Smooth muscle cell (in vitro differentiated cells): ENCODE data around the gene MAP3K4. TPM values are rescaled to one million over a fixed set of nuclear protein-coding genes. Genes with fewer than 3 reads are reported as not detected.

ENCODE experiments used
- DNase-seq: peaks from one replicate; lab custom pipeline; 2025; ENCODE audit not compliant: unreplicated experiment; lab: John Stamatoyannopoulos, UW
- H2AFZ ChIP-seq: fragments of 200-600 bp; sonication (generic); 2 replicates; pipeline ENCODE4 v1.6.0; 2016; ENCODE audit warnings: antibody characterized with exemption, low read depth, mild to moderate bottlenecking
- H3F3A ChIP-seq: fragments of 200-600 bp; sonication (generic); 2 replicates; pipeline ENCODE4 v1.6.0; 2017; ENCODE audit warnings: antibody characterized with exemption, low read depth
- H3K27ac ChIP-seq: fragments of 200-600 bp; sonication (generic); 2 replicates; pipeline ENCODE4 v1.5.1; 2016; ENCODE audit warnings: low read depth, mild to moderate bottlenecking
- H3K27me3 ChIP-seq: fragments of 200-600 bp; sonication (generic); 2 replicates; pipeline ENCODE4 v1.6.1; 2016; ENCODE audit warnings: low read depth, mild to moderate bottlenecking
- H3K36me3 ChIP-seq: fragments of 200-600 bp; sonication (generic); 2 replicates; pipeline ENCODE4 v1.5.1; 2016; ENCODE audit warnings: low read depth
- H3K4me1 ChIP-seq: fragments of 200-600 bp; sonication (generic); 2 replicates; pipeline ENCODE4 v1.5.1; 2016; ENCODE audit warnings: low read depth
- H3K4me2 ChIP-seq: fragments of 200-600 bp; sonication (generic); 2 replicates; pipeline ENCODE4 v1.6.0; 2016; ENCODE audit warnings: mild to moderate bottlenecking
- H3K4me3 ChIP-seq: fragments of 200-600 bp; sonication (generic); 2 replicates; pipeline ENCODE4 v1.5.1; 2016; ENCODE audit warnings: mild to moderate bottlenecking
- H3K79me2 ChIP-seq: fragments of 200-600 bp; sonication (generic); 2 replicates; pipeline ENCODE4 v1.6.0; 2016; ENCODE audit warnings: low read depth, mild to moderate bottlenecking
- H3K9ac ChIP-seq: fragments of 200-600 bp; sonication (generic); 2 replicates; pipeline ENCODE4 v1.6.0; 2016; ENCODE audit warnings: low read depth
- H3K9me3 ChIP-seq: fragments of 200-600 bp; sonication (generic); replicated peaks from 2 replicates; pipeline ENCODE4 v1.5.1; 2016; ENCODE audit warnings: low read depth
- H4K20me1 ChIP-seq: fragments of 200-600 bp; sonication (generic); 2 replicates; pipeline ENCODE4 v1.6.0; 2016; ENCODE audit warnings: low read depth
- WGBS: methylation state at CpG from one replicate; pipeline ENCODE4 v1.1.7; 2016; ENCODE audit warnings: low lambda C conversion rate; 5-methylcytosine and 5-hydroxymethylcytosine counted together
- polyA plus RNA-seq: library from polyadenylated mRNA; unstranded; fragments of >200 nt; fragmentation: Nextera tagmentation; extraction: Ambion mirVana; gene quantifications from 2 replicates; pipeline ENCODE4 v1.2.1, GENCODE V29; 2016
- total RNA-seq: library from RNA; depleted of rRNA; stranded (reverse); fragments of >200 nt; gene quantifications from 2 replicates; pipeline ENCODE4 v1.2.3, GENCODE V29; 2014
- TF ChIP-seq, protein P1 (sequence below): fragments of 200-600 bp; sonication (generic); IDR thresholded peaks from 2 replicates; pipeline ENCODE4 v1.5.1; 2017; ENCODE audit warnings: borderline replicate concordance, mild to moderate bottlenecking, antibody characterized with exemption; ENCODE audit not compliant: insufficient read depth, poor library complexity, severe bottlenecking

MAP3K4 gene
- total and polyA plus RNA-seq, 2 experiments from 2014 or later = 14.3 to 29.5 TPM

DNA sequence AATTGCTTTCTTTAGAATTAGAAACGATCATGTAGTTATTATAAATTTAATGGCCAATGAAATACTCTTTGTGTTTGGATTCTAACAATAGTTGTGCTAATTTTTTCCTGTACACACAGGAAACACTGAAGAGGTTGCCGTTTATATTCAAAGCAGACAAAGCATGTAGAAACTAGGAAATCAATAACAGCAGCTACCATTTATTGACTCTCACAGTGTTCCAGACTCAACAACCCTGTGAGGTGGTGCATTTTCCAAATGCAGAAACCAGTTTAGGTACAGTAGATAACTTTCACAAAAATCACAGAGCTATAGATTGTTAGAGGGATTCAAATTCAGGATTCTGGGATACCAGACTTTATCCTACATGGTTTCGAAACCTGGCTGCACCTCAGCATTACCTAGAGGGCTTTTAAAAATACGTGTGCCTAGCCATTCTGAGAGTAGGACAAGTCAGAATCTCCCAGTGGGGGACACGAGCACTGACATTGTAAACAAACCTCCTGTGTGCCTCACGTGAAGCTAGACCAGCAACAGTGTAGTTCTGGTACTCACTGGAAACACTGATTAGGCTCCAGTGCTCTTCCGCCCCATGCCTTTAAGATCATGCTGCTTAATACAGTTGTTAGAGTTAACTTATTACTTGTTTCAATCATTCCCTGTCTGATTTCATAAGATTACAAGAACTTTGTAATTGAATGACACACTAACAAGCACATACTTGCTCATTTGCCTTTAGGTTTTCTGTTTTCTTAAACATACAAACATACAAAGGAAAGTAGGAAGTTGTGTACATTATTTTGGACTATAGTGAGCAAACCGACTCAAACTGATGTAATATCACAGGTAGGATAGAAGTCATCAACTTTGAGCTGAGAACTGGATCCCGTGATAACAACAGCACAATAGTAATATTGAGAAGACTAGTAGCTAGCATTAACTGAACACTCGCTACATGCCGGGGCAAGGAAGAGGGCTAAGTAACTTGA is 65.8 kb downstream of the MAP3K4 start:
- WGBS = 83% methylated on average over 11 of the region's 11 CpGs
- DNase-seq = no peak
- H3K27ac ChIP-seq = no peak overlapping the region
- peaks cover 18% of the 10 kb centered on the region for H4K20me1 ChIP-seq
- H3K9ac ChIP-seq = no peak overlapping the region
- no peaks in the 10 kb centered on the region for H3K27me3 ChIP-seq
- no peaks in the 10 kb centered on the region for H3F3A ChIP-seq
- no peak overlapping the region for H3K4me2 ChIP-seq
- TF ChIP-seq, protein P1, sequence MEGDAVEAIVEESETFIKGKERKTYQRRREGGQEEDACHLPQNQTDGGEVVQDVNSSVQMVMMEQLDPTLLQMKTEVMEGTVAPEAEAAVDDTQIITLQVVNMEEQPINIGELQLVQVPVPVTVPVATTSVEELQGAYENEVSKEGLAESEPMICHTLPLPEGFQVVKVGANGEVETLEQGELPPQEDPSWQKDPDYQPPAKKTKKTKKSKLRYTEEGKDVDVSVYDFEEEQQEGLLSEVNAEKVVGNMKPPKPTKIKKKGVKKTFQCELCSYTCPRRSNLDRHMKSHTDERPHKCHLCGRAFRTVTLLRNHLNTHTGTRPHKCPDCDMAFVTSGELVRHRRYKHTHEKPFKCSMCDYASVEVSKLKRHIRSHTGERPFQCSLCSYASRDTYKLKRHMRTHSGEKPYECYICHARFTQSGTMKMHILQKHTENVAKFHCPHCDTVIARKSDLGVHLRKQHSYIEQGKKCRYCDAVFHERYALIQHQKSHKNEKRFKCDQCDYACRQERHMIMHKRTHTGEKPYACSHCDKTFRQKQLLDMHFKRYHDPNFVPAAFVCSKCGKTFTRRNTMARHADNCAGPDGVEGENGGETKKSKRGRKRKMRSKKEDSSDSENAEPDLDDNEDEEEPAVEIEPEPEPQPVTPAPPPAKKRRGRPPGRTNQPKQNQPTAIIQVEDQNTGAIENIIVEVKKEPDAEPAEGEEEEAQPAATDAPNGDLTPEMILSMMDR = no peak
- no peaks in the 10 kb centered on the region for H3K9me3 ChIP-seq
- H3K4me3 ChIP-seq = no peak overlapping the region
- no peaks in the 10 kb centered on the region for H3K4me1 ChIP-seq
- no peak overlapping the region for H2AFZ ChIP-seq
- H3K79me2 ChIP-seq = peaks cover 38% of the 10 kb centered on the region
- H3K36me3 ChIP-seq = peaks cover 11% of the 10 kb centered on the region

DNA sequence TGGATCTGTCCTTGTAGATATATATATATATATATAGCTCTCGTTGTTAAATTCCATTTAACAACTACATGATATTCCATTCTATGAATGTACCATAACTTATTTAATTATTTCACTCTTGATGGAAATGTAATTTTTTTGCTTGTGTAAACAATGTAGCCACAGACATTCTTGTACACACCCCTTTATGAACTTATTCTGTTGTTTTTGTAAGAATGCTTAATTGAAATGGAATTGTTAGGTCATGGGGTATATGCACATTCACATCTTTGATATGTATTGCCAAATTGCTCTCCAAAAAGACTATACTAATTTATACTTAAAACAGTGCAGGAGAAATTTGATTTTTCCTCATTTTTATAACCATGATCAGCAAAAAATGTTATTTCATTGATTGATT is 67.2 kb downstream of the MAP3K4 start:
- Histone ChIP-seq H3K79me2 (peaks cover 44% of the 10 kb centered on the region), H3K36me3 (peaks cover 9% of the 10 kb centered on the region), H3K4me2 (no peak overlapping the region), H3K9me3 (no peaks in the 10 kb centered on the region), H3K27ac (no peak overlapping the region), H3F3A (no peaks in the 10 kb centered on the region), H4K20me1 (peaks cover 23% of the 10 kb centered on the region), H3K4me3 (no peak overlapping the region), H3K9ac (no peak overlapping the region), H3K27me3 (no peaks in the 10 kb centered on the region), H2AFZ (no peak overlapping the region), H3K4me1 (no peaks in the 10 kb centered on the region)
- no peak for DNase-seq
- WGBS = 96% methylated on average over 1 of the region's 1 CpG
- TF ChIP-seq, protein P1 = no peak

DNA sequence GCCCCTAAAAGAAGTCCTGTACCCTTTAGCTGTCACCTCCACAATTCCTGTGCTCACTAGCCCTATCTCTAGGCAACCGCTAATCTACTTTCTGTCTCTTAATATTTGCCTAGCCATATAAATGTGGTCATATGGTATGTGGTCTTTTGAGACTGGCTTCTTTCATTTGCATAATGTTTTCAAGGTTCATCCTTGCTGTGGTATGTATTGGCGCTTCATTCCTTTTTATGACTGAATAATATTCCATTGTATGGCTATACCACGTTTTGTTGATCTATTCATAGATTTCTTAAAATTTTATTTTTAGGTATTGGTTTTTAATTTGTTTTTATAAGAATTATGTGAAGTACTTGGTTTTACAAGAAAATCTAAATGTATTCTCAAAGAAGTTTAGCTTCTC is 70.0 kb downstream of the MAP3K4 start:
- Histone ChIP-seq H3K4me1 (no peaks in the 10 kb centered on the region), H3K27me3 (no peaks in the 10 kb centered on the region), H2AFZ (no peak overlapping the region), H3K4me3 (no peak overlapping the region), H3K9me3 (no peaks in the 10 kb centered on the region), H3K27ac (no peak overlapping the region), H3K36me3 (peaks cover 9% of the 10 kb centered on the region), H3F3A (no peaks in the 10 kb centered on the region), H3K4me2 (no peak overlapping the region), H3K9ac (no peak overlapping the region), H4K20me1 (peaks cover 40% of the 10 kb centered on the region), H3K79me2 (peaks cover 55% of the 10 kb centered on the region)
- TF ChIP-seq, protein P1 = no peak
- DNase-seq = no peak
- WGBS = over 99% methylated on average over 3 of the region's 3 CpGs

DNA sequence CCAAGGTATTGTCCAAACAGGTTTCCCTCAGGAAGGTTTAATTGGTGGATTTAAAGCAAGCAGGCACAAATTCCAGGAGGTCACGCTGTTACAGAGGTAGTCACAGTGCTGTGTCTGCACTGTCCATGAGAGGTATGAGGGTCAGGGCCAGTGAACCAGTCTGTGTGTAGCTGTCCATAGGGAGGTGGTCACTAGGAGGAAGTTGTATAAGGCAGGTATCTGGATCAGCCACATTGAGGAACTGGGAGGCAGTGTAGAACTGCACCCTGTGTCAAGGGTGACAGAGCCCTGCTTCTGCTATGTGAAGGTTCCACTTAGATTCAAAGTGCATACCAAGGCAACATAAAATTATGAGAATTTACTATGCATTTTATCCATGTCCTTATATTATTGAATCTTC is 73.3 kb downstream of the MAP3K4 start:
- 100% methylated on average over 1 of the region's 1 CpG for WGBS
- Histone ChIP-seq H3K36me3 (peaks cover 9% of the 10 kb centered on the region), H4K20me1 (peaks cover 48% of the 10 kb centered on the region), H3K9ac (no peak overlapping the region), H3K27ac (no peak overlapping the region), H3K79me2 (peaks cover 46% of the 10 kb centered on the region), H3K4me2 (no peak overlapping the region), H3K9me3 (no peaks in the 10 kb centered on the region), H3K4me1 (no peaks in the 10 kb centered on the region), H3F3A (no peaks in the 10 kb centered on the region), H3K27me3 (no peaks in the 10 kb centered on the region), H2AFZ (no peak overlapping the region), H3K4me3 (no peak overlapping the region)
- no peak for DNase-seq
- TF ChIP-seq, protein P1 = no peak
